H9 (cell line): ENCODE measurements around the gene NADSYN1. TPM values are rescaled to one million over a fixed set of nuclear protein-coding genes. Genes with fewer than 3 reads are reported as not detected.

Source experiments
- DNase-seq: peaks from one replicate; pipeline ENCODE4 v3.0.0-alpha.2; 2017
- H2AFZ ChIP-seq: one replicate; pipeline ENCODE4 v1.6.1; 2013; ENCODE audit warnings: mild to moderate bottlenecking, low read length, control low read depth, moderate library complexity
- H2AK5ac ChIP-seq: 2 replicates; pipeline ENCODE4 v1.6.1; 2013; ENCODE audit warnings: low read length, control low read depth, mixed read lengths; ENCODE audit not compliant: insufficient read length
- H2BK120ac ChIP-seq: one replicate; pipeline ENCODE4 v1.6.1; 2013; ENCODE audit warnings: low read depth, mild to moderate bottlenecking, low read length, control low read depth, inconsistent platforms; ENCODE audit not compliant: poor library complexity, severe bottlenecking
- H2BK12ac ChIP-seq: 2 replicates; pipeline ENCODE4 v1.6.1; 2013; ENCODE audit warnings: low read length, control low read depth, mixed read lengths, low read depth; ENCODE audit not compliant: insufficient read length
- H2BK15ac ChIP-seq: 2 replicates; pipeline ENCODE4 v1.6.1; 2013; ENCODE audit warnings: low read depth, low read length, control low read depth
- H2BK20ac ChIP-seq: one replicate; pipeline ENCODE4 v1.6.1; 2013; ENCODE audit warnings: low read depth, mild to moderate bottlenecking, low read length, control low read depth, inconsistent platforms; ENCODE audit not compliant: poor library complexity, severe bottlenecking
- H2BK5ac ChIP-seq: 2 replicates; pipeline ENCODE4 v1.6.1; 2013; ENCODE audit warnings: low read length, control low read depth, mixed read lengths; ENCODE audit not compliant: insufficient read length
- H3K14ac ChIP-seq: 2 replicates; pipeline ENCODE4 v1.6.1; 2013; ENCODE audit warnings: low read length, control low read depth; ENCODE audit not compliant: insufficient read depth
- H3K18ac ChIP-seq: 2 replicates; pipeline ENCODE4 v1.6.1; 2013; ENCODE audit warnings: low read depth, mild to moderate bottlenecking, mixed read lengths, low read length, control low read depth; ENCODE audit not compliant: insufficient read length
- H3K23ac ChIP-seq: 2 replicates; pipeline ENCODE4 v1.6.1; 2013; ENCODE audit warnings: low read length, control low read depth, mixed read lengths, low read depth; ENCODE audit not compliant: insufficient read length
- H3K23me2 ChIP-seq: 2 replicates; pipeline ENCODE4 v1.6.1; 2013; ENCODE audit warnings: low read depth, mild to moderate bottlenecking, mixed read lengths, low read length, control low read depth; ENCODE audit not compliant: insufficient read length, poor library complexity, severe bottlenecking
- H3K27ac ChIP-seq: 2 replicates; pipeline ENCODE4 v1.5.1; 2013; ENCODE audit warnings: low read length, control low read depth, mixed read lengths, low read depth; ENCODE audit not compliant: insufficient read length
- H3K27me3 ChIP-seq: 2 replicates; pipeline ENCODE4 v1.6.1; 2013; ENCODE audit warnings: low read length, control low read depth, inconsistent platforms; ENCODE audit not compliant: insufficient read depth
- H3K4ac ChIP-seq: 2 replicates; pipeline ENCODE4 v1.6.1; 2013; ENCODE audit warnings: low read depth, mild to moderate bottlenecking, control low read depth, inconsistent platforms, low read length, moderate library complexity
- H3K4me1 ChIP-seq: 2 replicates; pipeline ENCODE4 v1.6.1; 2013; ENCODE audit warnings: low read length, control low read depth, inconsistent platforms; ENCODE audit not compliant: insufficient read depth
- H3K4me2 ChIP-seq: 2 replicates; pipeline ENCODE4 v1.6.1; 2013; ENCODE audit warnings: low read length, control low read depth, mixed read lengths; ENCODE audit not compliant: insufficient read length, insufficient read depth
- H3K56ac ChIP-seq: 2 replicates; pipeline ENCODE4 v1.6.1; 2013; ENCODE audit warnings: low read depth, mild to moderate bottlenecking, mixed read lengths, low read length, control low read depth; ENCODE audit not compliant: insufficient read length
- H3K79me1 ChIP-seq: 2 replicates; pipeline ENCODE4 v1.6.1; 2013; ENCODE audit warnings: low read depth, mild to moderate bottlenecking, moderate library complexity, low read length, control low read depth, inconsistent platforms; ENCODE audit not compliant: insufficient read depth, poor library complexity, severe bottlenecking
- H3K79me2 ChIP-seq: 2 replicates; pipeline ENCODE4 v1.6.1; 2013; ENCODE audit warnings: low read length, control low read depth, inconsistent platforms; ENCODE audit not compliant: insufficient read depth
- H3K9ac ChIP-seq: 2 replicates; pipeline ENCODE4 v1.6.1; 2013; ENCODE audit warnings: low read length, control low read depth, mixed read lengths; ENCODE audit not compliant: insufficient read length; ENCODE audit errors: extremely low read depth
- H3K9me3 ChIP-seq: one replicate; pipeline ENCODE4 v1.6.1; 2013; ENCODE audit warnings: low read depth, low read length, inconsistent platforms; ENCODE audit not compliant: control insufficient read depth
- H3T11ph ChIP-seq: one replicate; pipeline ENCODE4 v1.6.1; 2013; ENCODE audit warnings: mild to moderate bottlenecking, low read length, control low read depth, inconsistent platforms
- H4K20me1 ChIP-seq: one replicate; pipeline ENCODE4 v1.6.1; 2013; ENCODE audit not compliant: control insufficient read depth, insufficient read length, insufficient read depth
- H4K5ac ChIP-seq: 2 replicates; pipeline ENCODE4 v1.6.1; 2013; ENCODE audit warnings: low read depth, mild to moderate bottlenecking, mixed read lengths, low read length, control low read depth; ENCODE audit not compliant: insufficient read length
- H4K8ac ChIP-seq: replicated peaks from 2 replicates; pipeline ENCODE4 v1.6.1; 2013; ENCODE audit warnings: low read length, control low read depth, mixed read lengths, low read depth; ENCODE audit not compliant: insufficient read length
- H4K91ac ChIP-seq: 2 replicates; pipeline ENCODE4 v1.6.1; 2013; ENCODE audit warnings: low read depth, mild to moderate bottlenecking, moderate library complexity, mixed read lengths, low read length, control low read depth; ENCODE audit not compliant: insufficient read length
- H3K27ac Mint-ChIP-seq, 3 experiments: 2 replicates in 2 of 3; 3 replicates in 1 of 3; pipeline ENCODE4 v1.8.0; 2020 to 2021; ENCODE audit warnings: mixed read lengths in 3 of 3, mild to moderate bottlenecking in 1 of 3, moderate library complexity in 1 of 3
- H3K27me3 Mint-ChIP-seq: 2 replicates; pipeline ENCODE4 v1.8.0; 2021; ENCODE audit warnings: low read depth, mild to moderate bottlenecking, moderate library complexity, mixed read lengths
- H3K36me3 Mint-ChIP-seq, 3 experiments: 2 replicates in 2 of 3; 3 replicates in 1 of 3; pipeline ENCODE4 v1.8.0; 2020 to 2021; ENCODE audit warnings: low read depth in 3 of 3, mixed read lengths in 3 of 3; ENCODE audit not compliant: insufficient read depth in 1 of 3
- H3K4me1 Mint-ChIP-seq, 2 experiments: 2 replicates each; pipeline ENCODE4 v1.8.0; 2020; ENCODE audit warnings: mixed read lengths in 2 of 2
- H3K4me3 Mint-ChIP-seq, 2 experiments: 2 replicates in 1 of 2; 3 replicates in 1 of 2; pipeline ENCODE4 v1.8.0; 2020 to 2021; ENCODE audit warnings: mild to moderate bottlenecking in 2 of 2, mixed read lengths in 2 of 2, moderate library complexity in 1 of 2
- H3K9me3 Mint-ChIP-seq, 2 experiments: 2 replicates in 1 of 2; 3 replicates in 1 of 2; pipeline ENCODE4 v1.8.0; 2020; ENCODE audit warnings: mild to moderate bottlenecking in 2 of 2, mixed read lengths in 2 of 2, moderate library complexity in 1 of 2
- CTCF ChIP-seq: fragments of 200-600 bp; sonication (generic); conservative IDR thresholded peaks from 3 replicates; pipeline ENCODE4 v1.8.0; 2021; ENCODE audit warnings: antibody characterized with exemption, mild to moderate bottlenecking
- WGBS: extraction: QIAGEN DNeasy Blood & Tissue Kit; methylation state at CpG from one replicate; pipeline ENCODE4 v1.1.7; 2013; ENCODE audit warnings: missing lambda C conversion rate, low lambda C conversion rate, mixed read lengths; ENCODE audit not compliant: insufficient read length; ENCODE audit errors: extremely low coverage; 5-methylcytosine and 5-hydroxymethylcytosine counted together
- total RNA-seq: library from RNA; stranded (reverse); gene quantifications from 2 replicates; pipeline ENCODE4 v1.2.1, GENCODE V29; 2021

The NADSYN1 gene
- total RNA-seq, 1 experiment from 2014 or later: 44.2 TPM

GRCh38 chr11:71444811-71445210 lies 8.2 kb upstream of the NADSYN1 start:
- Histone ChIP-seq H3K56ac (no peak overlapping the region), H2AK5ac (no peak overlapping the region), H2BK120ac (no peak overlapping the region), H3K27me3 (no peaks in the 10 kb centered on the region), H2BK5ac (no peak overlapping the region), H3T11ph (no peak overlapping the region), H3K4me1 (no peaks in the 10 kb centered on the region; the same call in 1 of the 2 replicates), H3K4me2 (no peak overlapping the region), H2BK12ac (no peak overlapping the region), H3K23ac (no peak overlapping the region), H3K9ac (no peak overlapping the region), H3K14ac (no peak overlapping the region), H3K23me2 (peaks cover 12% of the 10 kb centered on the region), H3K79me1 (peaks cover 12% of the 10 kb centered on the region), H3K79me2 (peaks cover 10% of the 10 kb centered on the region; the same call in 1 of the 2 replicates), H4K5ac (no peak overlapping the region), H2BK15ac (no peak overlapping the region), H2BK20ac (no peak overlapping the region), H3K18ac (no peak overlapping the region), H3K27ac (no peak overlapping the region), H4K91ac (no peak overlapping the region), H4K8ac (no peak overlapping the region), H3K4ac (no peak overlapping the region), H4K20me1 (no peaks in the 10 kb centered on the region), H3K9me3 (no peaks in the 10 kb centered on the region), H2AFZ (no peak overlapping the region)
- H3K9me3 Mint-ChIP-seq: peaks cover 3 to 4% of the 10 kb centered on the region in 2 experiments; a peak in 2 of 5 replicates
- H3K27ac Mint-ChIP-seq: peak overlapping the region in 1 of 3 experiments; percentile 14; a peak in 1 of 7 replicates
- no peak for DNase-seq
- WGBS: no CpG with 5 or more reads among the region's 6 CpGs
- H3K4me1 Mint-ChIP-seq: peaks cover 26 to 27% of the 10 kb centered on the region in 2 experiments
- no peaks in the 10 kb centered on the region for H3K27me3 Mint-ChIP-seq
- no peak for TF ChIP-seq CTCF
- H3K4me3 Mint-ChIP-seq: no peak overlapping the region
- H3K36me3 Mint-ChIP-seq: peaks cover 57 to 72% (median 72%) of the 10 kb centered on the region in 3 experiments
